Dermis microvascular lymphatic vessel endothelial cell (primary cell): ENCODE measurements around the gene PEX7. TPM values are rescaled to one million over a fixed set of nuclear protein-coding genes. Genes with fewer than 3 reads are reported as not detected.
"Not testable (repeated sequence)": the region's sequence is repeated elsewhere in the genome, so short reads cannot be mapped to it uniquely, and the experiment has no call there.

Source experiments
- DNase-seq, 2 donors: peaks; one replicate each; pipeline versions ENCODE4 v3.0.0 to v3.0.0-alpha.2; 2010; ENCODE audit warnings: low read depth in 2 of 2
- total RNA-seq: library from RNA; depleted of rRNA; stranded (reverse); fragments of >200 nt; gene quantifications from 2 replicates; pipeline ENCODE4 v1.2.1, GENCODE V29; 2014

PEX7 gene
- total RNA-seq, 1 donor from 2014 or later: 4.1 TPM

- no peak for DNase-seq
Measured at GRCh38 chr6:136840276-136841001, 18.0 kb downstream of the PEX7 start.

GRCh38 chr6:136843210-136843609 is 20.8 kb downstream of the PEX7 start:
- DNase-seq: no peak

GRCh38 chr6:136846046-136846445 is 23.7 kb downstream of the PEX7 start:
- DNase-seq: peak; percentile 53 to 68

GRCh38 chr6:136846477-136846876 is 24.1 kb downstream of the PEX7 start:
- DNase-seq: not testable (repeated sequence)

- not testable (repeated sequence) for DNase-seq
Measured at GRCh38 chr6:136849979-136850563, 27.7 kb downstream of the PEX7 start.

- no peak for DNase-seq
Measured at GRCh38 chr6:136859430-136859829, 37.0 kb downstream of the PEX7 start.

GRCh38 chr6:136860043-136860442 is 37.7 kb downstream of the PEX7 start:
- peak in 1 of 2 donors; percentile 11 for DNase-seq

GRCh38 chr6:136862662-136863061 is 40.3 kb downstream of the PEX7 start:
- DNase-seq: no peak

GRCh38 chr6:136863752-136864151 is 41.4 kb downstream of the PEX7 start:
- no peak for DNase-seq

GRCh38 chr6:136864676-136865075 is 42.3 kb downstream of the PEX7 start:
- no peak for DNase-seq

GRCh38 chr6:136866872-136867416 is 44.6 kb downstream of the PEX7 start:
- DNase-seq: no peak

GRCh38 chr6:136869451-136869850 is 47.1 kb downstream of the PEX7 start:
- DNase-seq: no peak

- peak in 1 of 2 donors; percentile 16 for DNase-seq
Measured at GRCh38 chr6:136873748-136874147, 51.4 kb downstream of the PEX7 start.

GRCh38 chr6:136876469-136876868 is 54.1 kb downstream of the PEX7 start:
- not testable (repeated sequence) for DNase-seq

- DNase-seq: no peak
Measured at GRCh38 chr6:136880748-136881460, 58.5 kb downstream of the PEX7 start.

- DNase-seq: no peak
Measured at GRCh38 chr6:136886091-136886490, 63.7 kb downstream of the PEX7 start.

- DNase-seq: no peak
Measured at GRCh38 chr6:136887953-136888352, 65.6 kb downstream of the PEX7 start.

- no peak for DNase-seq
Measured at GRCh38 chr6:136889271-136890193, 67.1 kb downstream of the PEX7 start.

- DNase-seq: no peak
Measured at GRCh38 chr6:136890194-136890839, 67.9 kb downstream of the PEX7 start.

GRCh38 chr6:136890986-136891385 is 68.6 kb downstream of the PEX7 start:
- no peak for DNase-seq

- peak in 1 of 2 donors; percentile 16 for DNase-seq
Measured at GRCh38 chr6:136893187-136893586, 70.8 kb downstream of the PEX7 start.
